Loucy (cell line): ENCODE data around the gene EPHB3.

ENCODE experiments used
- CTCF ChIP-seq: fragments of 200-600 bp; sonication (generic); conservative IDR thresholded peaks from 2 replicates; pipeline ENCODE4 v1.5.1; 2014; ENCODE audit warnings: mild to moderate bottlenecking, antibody characterized with exemption, low read length
- EZH2phosphoT487 ChIP-seq: fragments of 200-600 bp; IDR thresholded peaks from 2 replicates; pipeline ENCODE4 v1.6.1; 2018; ENCODE audit warnings: antibody characterized with exemption, mild to moderate bottlenecking, moderate library complexity, borderline replicate concordance

GRCh38 chr3:184591789-184592188, 30.2 kb downstream of the EPHB3 start:
- no peak for TF ChIP-seq CTCF
- TF ChIP-seq EZH2phosphoT487, result no peak
